HG02885 (cell line): ENCODE measurements around the gene BLVRB.
"Not testable (repeated sequence)": the region's sequence is repeated elsewhere in the genome, so short reads cannot be mapped to it uniquely, and the experiment has no call there.

Experiments
- ATAC-seq: cut with Tn5 transposase; IDR thresholded peaks from one replicate; pipeline ENCODE4 v1.9.1; 2021; ENCODE audit warnings: mild to moderate bottlenecking; ENCODE audit not compliant: unreplicated experiment, poor library complexity

Gene BLVRB

DNA sequence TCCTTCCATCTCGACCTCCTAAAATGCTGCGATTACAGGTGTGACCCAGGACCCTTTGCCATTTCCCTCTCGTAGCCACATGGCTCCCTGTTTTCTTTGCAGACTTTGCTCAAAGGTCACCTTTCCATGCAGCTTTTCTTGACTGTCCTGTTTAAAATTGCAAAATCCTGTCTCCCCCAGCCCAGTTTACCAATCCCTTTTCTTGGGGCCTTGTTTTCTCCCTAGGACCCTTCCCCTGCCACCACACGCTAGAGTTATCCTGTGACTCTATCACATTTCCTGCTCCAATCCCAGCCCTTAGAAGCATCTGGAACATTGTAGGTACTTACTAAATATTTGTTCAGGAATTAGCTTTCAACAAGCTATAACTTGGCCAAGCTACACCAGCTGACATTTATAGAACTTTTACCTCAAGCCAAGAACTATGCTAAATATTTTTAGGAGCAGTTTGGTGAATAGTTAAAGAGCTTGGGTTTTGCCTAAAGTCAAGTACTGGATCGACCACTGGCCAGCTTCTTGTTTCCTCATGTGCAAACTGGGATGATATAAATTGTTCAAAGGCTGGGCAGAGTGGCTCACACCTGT is 12.3 kb downstream of the BLVRB start:
- ATAC-seq, result no peak

DNA sequence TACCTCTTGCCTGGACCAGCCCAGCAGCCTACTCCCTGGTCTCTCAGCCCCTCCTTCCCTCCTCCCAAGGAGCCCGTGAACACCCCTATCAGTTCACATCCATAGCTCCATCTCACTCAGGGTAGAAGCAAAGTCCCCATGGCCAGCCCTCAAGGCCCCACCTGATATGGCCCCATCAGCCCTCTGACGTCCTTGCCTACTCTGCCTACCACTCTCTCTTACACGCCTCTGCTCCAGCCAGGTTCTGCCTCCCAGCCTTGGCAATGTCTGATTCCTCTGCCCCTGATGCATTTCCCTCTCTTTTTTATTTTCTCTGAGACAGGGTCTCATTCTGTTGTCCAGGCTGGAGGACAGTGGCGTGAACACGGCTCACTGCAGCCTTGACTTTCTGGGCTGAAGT is 13.5 kb downstream of the BLVRB start:
- no peak for ATAC-seq

DNA sequence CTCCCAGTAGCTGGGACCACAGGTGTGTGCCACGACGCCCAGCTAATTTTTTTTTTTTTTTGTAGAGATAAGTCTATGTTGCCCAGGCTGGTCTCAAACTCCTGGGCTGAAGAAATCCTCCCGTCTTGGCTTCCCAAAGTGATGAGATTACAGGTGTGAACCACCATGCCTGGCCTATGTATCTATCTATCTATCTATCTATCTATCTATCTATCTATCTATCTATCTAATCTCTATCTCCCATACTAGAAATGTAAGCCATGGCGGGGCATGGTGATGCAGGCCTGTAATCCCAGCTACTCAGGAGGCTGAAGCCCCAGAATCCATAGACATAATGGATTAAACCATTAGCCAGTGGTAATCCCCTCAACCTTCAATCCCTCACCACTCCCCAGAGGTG is 14.9 kb downstream of the BLVRB start:
- ATAC-seq, result no peak

DNA sequence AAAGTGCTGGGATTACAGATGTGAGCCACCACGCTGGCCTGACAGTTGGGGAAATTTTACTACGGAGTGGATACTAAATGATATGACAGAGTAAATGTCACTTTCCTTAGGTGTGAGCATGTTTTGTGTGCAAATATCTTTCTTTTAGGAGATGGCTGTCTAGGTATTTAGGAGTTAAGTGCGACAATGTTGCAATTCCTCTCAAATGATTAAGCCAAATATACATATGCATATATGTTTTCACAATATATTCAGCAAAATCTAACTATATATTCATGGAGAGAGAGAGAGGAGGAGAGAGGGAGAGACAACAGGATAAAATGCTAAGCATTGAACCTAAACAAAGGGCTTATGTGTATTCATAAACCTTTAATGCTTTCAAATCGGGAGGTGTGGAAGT is 16.0 kb downstream of the BLVRB start:
- ATAC-seq, result no peak

DNA sequence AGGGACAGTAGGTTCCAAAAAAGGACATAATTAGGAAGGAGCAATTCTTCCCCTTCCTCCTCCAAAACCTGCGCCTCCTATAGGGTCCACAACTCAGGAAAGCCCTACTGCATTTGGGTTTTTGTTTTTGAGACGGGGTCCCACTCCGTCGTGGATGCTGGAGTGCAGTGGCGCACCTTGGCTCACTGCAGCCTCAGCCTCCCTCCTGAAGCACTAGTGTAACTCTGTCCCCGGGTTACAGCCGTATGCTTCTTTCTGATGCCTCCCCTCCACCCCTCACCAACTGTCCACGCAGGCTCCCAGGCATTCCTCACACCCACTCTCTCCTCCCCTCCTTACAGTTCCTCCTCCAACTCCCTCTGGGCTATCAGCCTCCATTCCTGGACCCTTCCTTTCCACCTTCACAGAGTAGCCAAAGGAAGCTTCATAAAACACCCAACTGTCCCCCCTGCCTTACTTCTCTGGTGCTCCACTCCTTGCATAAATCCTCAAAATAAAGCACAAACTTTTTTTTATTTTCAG is 19.2 kb downstream of the BLVRB start:
- ATAC-seq, result no peak

DNA sequence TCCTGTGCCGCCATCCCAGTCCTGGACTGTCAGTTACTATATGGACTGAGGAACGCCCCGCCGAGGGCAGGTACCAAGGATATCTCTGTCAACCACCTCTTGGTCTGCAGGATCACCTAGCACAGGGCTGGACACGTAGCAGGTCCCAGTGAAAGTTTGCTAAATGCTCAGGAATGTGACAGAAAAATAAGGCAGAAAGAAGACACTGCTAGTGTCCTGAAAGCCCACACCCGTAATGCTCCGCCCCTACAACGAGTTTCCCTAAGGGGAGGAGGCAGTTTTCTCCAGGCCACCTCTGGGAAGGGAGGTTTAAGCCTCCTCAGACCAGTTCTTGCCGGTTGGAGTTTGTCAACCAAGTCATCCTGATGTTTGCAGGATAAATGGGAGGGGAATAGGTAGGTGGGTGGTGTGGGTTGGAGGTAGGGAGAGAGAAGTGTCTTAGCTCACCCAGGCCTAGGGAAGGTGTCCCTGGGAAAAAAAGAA is 19.7 kb downstream of the BLVRB start:
- ATAC-seq, result no peak

DNA sequence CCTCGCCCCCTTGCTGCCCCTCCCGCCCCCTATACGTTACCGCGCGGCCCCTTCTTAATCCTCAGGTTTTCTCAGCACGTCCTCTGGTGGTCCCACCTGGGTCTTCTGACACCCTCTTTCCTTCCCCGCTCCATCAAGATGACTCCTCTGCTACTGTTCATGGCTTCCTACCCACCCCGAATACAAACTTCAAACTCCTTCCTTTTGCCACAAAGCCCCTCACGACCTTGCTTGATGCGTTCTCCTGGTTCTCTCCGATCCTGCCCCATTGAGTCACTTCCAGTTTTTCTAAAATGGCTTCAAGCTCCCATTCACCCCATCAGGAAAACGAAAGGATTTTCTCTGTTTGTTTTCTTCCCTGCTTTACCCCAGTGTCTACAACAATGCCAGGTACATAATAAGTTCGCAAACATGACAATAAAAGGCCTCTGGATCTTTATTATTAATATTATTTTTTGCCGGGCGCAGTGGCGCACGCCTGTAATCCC is 20.7 kb downstream of the BLVRB start:
- ATAC-seq, result no peak

DNA sequence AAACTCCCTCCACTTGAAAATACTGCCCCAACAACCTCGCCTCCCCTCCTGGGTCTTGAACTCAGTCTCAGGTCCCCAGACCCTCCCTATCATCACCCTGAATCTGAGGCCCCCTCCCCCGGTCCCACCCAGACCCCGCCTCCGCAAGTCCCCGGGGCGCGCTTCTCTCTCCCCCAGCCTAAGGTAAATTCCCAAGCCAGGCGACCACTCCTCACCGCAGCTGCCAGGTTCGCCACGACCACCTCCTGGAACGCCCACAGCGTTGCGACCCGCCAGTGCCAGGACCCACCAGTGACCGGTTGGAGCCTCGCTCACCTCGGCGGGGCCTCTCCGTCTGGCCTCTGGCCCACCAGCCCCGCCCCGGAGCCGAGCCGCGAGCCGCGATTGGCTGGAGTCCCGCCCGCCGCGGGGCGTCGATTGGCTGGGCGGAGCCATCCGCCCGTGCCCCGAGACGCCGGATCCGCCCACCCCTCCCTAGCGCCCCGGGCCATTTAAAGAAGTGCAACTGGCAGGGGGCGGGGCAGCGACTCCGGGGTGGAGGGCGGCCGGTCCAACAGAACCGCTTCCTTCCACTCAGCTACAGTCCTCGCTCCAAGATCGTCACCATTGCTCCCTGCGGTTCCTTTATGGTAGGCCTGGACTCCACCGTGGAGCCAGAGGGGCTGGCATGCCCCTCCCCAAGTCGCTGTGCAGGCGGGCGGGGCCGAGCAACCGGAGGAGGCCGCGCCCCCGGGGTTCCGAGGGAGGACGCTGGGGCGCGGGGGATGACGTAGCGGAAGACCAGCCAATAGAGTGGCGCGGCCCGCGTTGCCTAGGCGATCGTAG is 21.3 kb downstream of the BLVRB start, which contains the start of gene SERTAD3:
Gene SERTAD3 (minus strand): TSS at position 336 of the 825 bp plus-strand sequence. CDS start 2,255 bp downstream, outside the sequence.
- ATAC-seq, result peak; percentile 74

DNA sequence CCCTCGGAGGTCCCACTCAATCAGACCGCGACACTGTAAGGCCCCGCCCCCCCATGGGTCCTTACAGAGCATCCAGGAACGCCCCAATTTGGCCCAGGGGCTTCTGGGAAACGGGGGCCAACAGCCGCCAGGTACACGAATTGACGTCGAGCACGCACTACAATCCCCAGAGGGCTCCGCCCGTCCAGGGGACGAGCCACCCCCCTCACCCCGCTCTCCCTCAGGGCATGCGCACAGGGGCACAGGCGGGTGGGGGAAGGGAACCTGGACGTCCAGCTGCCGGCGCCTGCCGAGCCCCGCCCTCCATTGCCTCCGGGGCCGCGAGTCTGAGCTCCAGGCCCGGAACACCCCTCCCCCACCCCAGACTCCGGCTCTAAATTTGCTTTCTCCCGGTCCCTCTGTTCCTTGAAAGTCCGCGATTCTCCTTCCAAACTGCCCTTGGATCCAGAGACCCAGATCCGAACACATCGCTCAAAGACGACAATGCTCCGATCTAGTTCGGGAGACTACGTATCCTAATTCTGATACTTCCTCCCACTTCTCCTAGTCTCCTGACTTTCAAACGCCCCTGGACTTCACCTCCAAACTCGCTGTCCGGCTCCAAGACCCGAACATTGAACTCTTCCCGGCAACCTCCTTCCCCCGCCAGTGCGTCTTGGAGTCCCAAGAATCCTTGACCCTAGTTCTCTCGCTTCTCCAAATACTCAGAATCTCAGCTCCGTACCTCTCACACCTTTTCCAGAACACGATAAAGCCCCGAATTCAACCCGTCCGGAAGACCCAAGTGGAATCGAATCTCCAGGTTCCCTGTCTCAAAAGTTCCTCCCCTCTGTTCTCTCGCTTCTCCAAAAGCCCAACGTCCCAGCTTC is 22.2 kb downstream of the BLVRB start:
- peak; percentile 70 for ATAC-seq

DNA sequence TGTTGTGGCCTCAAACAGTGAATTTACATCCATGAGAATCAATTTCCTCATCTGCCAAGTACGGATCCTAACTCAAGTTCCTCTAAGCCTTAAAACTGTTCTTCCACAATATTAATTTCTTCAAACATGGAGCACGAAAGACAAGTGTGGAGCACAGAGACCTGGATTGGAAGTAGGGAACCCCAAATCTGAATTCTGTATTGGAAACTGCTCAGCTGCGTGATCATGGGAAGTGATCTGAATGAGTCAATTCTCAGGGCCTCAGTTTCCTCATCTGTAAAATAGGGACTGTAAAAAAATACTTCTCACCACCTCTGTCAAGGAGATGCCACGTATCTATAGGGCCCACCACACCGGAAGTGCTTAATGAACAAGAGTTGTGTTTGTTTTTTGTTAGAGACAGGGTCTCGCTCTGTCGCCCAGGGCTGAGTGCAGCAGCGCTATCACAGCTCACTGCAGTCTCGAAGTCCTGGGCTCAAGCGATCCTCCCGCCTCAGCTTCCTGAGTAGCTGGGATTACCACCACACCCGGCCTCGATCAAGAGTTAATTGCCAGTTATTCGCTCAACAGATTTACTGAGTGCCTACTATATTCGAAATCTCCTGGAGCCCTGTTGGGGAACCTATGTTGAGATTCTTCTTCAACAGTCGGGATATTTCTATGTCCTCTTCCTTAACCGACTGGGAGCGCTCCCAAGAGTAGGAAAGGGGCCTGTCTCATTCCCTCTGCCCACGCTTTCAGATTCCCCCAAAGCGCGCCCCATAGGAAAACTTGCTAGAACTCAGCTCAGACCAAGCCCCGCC is 23.0 kb downstream of the BLVRB start:
- no peak for ATAC-seq

DNA sequence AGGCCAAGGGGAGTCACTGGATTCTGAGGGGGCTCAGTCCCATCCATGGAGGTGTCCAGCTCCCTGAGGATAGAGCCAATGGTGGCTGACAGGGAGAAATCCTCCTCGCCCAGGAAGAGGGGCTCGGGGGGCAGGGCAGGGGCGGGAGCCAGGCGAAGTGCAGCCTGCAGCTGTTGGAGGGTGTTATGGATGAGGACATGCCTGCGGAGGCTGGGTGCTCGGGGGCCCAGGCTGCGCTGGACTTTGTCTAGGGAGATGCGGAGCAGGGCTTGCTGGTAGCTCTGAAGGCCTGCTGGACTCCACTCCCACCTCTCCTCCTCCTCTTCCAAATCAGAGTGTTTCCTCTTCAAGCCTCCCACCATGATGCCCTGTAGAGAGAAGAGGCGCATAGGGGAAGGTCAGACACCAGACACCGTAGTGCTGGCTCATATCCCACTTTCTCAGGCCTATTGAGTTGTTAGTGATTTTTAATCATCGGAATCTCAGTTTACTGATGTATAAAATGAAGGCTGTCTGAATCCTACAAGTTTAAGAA is 23.8 kb downstream of the BLVRB start:
- ATAC-seq, result no peak

DNA sequence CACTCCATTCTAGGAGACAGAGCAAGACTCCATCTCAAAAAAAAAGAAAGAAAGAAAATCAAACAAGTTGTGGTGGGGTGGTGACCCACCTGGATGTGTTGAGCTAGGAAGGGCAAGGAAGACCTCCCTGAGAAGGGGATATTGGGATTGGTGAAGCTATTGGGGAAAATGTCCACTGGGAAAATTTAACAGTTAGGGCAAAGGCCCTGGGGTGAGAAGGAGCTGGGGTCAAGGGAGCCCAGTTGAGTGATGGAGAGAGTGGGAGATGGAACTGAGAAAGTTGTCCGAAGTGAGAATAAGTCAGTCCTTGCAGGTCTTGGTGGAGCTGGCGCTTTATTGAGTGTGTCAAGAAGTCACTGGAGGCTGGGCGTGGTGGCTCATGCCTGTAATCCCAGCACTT is 27.3 kb downstream of the BLVRB start:
- no peak for ATAC-seq

DNA sequence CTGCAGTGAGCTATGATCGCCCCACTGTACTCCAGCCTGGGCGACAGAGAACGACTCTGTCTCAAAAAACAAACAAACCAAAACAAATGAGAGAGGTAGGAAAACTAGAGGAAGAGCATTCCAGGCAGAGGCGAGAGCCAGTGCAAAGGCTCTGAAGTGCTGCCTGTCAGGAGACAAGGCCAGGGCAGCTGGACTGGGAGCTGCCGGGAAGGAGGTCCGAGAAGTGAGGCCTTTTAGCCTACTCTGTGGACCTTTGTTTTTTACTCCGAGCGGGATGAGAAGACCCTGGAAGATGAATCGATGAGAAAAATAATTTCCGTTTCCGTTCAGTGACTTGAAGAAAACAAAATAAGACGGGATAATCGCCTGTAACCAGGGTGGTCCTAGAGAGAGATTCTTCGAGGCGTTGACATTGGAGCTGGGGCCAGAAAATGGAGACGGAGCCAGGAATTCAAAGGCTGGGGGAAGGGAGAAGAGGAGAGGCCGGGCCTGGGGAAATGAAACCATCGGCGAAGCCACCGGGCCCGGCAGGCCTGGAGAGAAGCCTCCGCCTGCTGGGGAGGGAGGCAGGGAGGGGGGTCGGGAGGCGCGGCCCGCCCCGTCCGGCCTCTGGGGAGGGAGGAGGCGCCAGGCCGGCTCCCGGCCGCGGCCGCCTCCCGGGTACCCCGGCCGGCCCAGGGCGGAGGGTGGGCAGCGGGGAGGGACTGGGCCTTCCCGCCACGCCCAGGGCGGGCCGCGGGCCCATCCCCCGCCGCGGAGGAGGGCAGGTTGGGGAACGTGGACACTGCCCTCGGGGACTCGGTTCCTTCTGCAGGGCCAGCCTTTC is 31.9 kb downstream of the BLVRB start:
- ATAC-seq, result peak; percentile 67

DNA sequence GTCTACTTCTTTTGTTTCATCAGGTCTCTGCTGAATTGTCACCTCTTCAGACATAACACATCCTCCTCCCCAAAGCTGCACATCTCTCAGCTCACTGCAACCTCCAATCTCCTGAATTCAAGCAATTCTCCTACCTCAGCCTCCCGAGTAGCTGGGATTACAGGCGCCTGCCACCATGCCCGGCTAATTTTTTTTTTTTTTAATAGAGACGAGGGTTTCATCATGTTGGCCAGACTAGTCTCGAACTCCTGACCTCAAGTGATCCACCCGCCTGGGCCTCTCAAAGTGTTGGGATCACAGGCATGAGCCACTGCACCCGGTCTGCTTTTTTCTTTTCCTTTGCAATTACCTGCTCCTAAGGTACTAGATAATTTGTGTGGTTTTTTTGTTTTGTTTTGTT is 32.8 kb downstream of the BLVRB start:
- not testable (repeated sequence) for ATAC-seq

DNA sequence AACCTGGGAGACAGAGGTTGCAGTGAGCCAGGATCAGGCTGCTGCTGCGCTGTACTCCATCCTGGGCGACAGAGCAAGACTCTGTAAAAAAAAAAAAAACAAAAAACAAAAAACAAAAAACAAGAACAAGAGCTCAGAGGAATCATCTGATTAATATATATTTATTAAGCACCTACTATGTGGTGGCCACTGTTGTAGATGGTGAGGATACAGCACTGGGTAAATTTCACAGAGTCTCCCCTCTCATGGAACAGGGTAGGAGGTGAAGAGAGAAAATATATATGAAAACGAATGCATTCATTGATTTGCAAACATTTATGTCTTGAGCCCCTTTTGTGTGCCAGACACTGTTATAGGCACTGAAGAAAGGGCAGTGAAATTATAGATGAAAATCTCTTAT is 33.8 kb downstream of the BLVRB start:
- no peak for ATAC-seq

DNA sequence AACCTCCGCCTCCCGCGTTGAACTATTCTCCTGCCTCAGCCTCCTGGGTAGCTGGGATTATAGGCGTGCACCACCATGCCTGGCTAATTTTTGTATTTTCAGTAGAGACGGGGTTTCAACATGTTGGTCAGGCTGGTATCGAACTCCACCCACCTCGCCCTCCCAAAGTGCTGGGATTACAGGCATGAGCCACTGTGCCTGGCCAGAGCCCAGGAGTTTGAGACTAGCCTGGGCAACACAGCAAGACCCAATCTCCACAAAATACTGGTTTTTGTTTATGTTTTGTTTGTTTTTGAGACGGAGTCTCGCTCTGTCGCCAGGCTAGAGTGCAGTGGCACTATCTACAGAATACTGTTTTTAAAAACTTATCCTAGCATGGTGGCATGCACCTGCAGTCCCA is 35.3 kb downstream of the BLVRB start:
- not testable (repeated sequence) for ATAC-seq

DNA sequence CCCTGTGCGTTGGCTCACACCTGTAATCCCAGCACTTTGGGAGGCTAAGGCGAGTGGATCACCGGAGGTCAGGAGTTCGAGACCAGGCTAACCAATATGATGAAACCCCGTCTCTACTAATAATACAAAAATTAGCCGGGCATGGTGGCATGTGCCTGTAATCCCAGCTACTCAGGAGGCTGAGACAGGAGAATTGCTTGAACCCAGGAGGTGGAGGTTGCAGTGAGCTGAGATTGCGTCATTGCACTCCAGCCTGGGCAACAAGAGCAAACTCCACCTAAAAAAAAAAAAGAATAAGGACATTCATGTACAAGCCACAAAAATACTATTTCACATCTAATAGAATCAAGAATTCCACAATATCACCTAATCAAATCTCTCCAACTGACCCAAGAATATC is 37.3 kb downstream of the BLVRB start:
- ATAC-seq, result not testable (repeated sequence)

DNA sequence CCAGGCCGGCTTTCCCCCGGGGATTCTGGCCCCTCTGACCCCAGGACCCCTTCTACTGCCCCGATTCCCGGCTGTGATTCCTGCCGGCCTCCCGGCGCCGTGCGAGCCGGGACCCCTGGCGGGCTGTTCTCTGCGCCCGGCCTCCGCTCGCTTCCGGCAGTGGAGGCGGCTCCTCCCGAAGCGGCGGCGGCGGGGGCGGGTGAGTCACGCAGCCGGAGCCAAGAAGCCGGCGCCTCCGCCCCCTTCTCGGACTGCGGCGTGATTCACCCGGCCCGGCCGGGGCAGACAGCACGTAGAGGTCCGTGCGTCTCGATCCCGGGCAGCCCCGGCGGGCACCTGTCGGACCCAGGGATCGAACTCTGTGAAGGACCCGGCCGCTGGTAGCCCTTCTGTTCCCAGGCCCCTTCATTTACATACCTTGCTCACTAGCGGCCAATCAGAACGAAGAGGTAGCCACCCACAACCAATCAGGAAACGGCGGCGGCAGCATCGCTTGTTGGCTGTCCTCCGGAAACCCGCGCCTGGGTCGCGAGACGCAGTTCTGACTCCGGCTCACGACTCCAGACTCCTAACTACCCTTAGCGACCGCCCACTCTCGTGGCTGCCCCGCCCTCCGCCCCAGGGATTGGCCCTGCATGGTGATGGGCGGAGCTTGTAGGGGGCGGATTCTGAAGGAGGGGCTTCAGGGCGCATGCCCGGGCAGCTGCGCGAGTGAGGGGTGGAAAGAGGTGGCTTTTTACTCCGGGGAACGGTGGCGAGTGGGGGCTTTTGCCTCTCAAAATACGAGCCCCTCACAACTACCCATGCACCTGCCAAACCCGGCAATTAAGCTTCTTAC is 39.9 kb downstream of the BLVRB start, which contains the start of gene SERTAD1:
Gene SERTAD1 (minus strand): TSS at position 543 of the 838 bp plus-strand sequence. CDS start 2,446 bp downstream, outside the sequence.
- peak; percentile 85 for ATAC-seq
